Left kidney (tissue), 2 donors: Measurements from ENCODE around the gene SLC5A5. TPM values are rescaled to one million over a fixed set of nuclear protein-coding genes. Genes with fewer than 3 reads are reported as not detected.

Experiments
- DNase-seq: peaks from one replicate; pipeline ENCODE4 v3.0.0-alpha.2; 2013
- polyA plus RNA-seq: library from polyadenylated mRNA; unstranded; fragments of 120-200 nt; gene quantifications from one replicate; pipeline ENCODE4 v1.2.1, GENCODE V29; 2013; ENCODE audit not compliant: insufficient read length

Gene SLC5A5
- polyA plus RNA-seq, 1 donor = 0.12 TPM

DNA sequence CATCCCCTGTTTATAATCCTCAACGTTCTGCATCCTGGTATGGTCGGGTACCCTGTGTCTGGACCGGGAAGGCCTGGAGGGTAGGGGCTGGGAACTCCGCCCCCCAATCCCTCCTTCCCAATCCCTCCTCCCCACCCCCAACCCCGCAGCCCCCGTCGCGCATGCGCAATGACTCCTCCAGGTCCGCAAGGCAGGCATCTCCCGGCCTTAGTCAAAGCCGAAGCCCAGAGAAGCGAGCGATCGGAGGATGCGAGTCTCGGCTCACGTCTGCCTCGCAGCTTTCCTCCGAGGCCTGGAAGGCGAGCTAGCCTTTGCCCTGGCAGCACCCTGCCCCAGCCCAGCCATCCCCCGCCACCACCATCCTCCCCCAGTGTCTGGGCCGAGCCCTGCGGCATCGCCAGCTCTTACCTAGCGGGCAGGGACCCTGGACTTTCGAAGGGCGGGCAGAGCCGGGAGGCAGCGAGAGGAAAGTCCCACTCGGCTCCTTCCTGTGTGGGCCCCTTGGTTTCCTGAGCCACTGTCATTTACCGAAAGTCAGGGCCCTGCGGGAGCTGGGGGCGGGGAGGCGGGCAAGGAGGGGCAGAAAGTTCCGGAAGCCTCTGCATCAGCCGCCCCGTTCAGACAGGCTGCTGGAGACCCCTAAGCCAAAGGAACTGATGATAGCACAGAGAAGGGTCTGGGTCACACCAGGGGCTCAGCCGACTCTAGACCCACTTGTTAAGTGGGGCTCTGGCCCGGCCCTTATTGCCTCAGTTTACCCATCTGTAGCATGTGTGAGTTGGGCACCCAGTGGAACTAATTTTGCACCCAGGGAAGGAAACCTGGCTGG lies 24.0 kb upstream of the SLC5A5 start, which contains the start of gene JAK3:
Gene JAK3, minus strand, starts transcription at position 445 of the 829 bp plus-strand sequence. CDS start 3,565 bp downstream, outside the sequence.
- DNase-seq = peak; percentile 75

DNA sequence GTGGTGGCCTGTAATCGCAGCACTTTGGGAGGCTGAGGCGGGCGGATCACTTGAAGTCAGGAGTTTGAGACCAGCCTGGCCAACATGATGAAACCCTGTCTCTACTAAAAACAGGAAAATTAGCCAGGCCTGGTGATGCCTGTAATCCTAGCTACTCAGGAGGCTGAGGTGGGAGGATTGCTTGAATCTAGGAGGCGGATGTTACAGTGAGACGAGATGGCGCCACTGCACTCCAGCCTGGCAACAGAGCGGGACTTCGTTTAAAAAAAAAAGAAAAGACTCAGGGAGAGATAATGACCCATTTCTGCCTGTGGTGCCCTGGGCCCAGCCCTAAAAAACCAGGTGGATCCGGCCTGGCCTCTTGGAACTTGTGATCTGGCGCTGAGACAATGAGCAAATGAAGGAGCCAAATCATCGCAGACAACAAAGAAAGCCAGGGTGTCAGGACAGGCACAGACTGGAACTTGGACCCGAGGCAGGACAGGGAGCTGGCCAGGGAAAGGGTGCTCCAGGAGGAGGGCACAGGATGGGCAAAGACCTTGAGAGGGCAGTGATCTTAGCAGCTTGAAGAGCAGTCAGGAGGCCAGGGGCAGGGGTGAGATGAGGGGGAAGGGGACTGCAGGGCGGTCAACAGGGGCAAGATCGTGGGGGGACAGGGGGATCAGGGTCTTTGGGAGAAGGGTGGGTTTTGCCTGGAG lies 23.0 kb upstream of the SLC5A5 start:
- no peak for DNase-seq

DNA sequence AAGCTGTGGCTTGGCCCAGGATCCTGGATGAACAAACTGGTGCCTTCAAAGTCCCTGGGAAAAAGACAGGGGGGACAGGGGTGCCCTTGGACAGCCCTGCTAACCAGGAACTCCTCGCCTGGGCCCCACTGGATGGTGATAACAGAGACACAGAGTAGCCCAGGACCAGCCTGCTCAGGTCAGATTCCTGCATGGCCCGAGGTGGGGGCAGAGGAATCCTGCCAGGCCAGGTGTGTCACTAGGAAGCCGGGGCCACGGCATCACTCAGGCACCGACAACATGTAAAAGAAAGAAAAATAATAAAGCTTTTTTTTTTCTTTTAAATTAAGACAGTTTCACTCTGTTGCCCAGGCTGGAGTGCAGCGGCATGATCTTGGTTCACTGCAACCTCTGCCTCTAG lies 17.7 kb upstream of the SLC5A5 start:
- DNase-seq = no peak

DNA sequence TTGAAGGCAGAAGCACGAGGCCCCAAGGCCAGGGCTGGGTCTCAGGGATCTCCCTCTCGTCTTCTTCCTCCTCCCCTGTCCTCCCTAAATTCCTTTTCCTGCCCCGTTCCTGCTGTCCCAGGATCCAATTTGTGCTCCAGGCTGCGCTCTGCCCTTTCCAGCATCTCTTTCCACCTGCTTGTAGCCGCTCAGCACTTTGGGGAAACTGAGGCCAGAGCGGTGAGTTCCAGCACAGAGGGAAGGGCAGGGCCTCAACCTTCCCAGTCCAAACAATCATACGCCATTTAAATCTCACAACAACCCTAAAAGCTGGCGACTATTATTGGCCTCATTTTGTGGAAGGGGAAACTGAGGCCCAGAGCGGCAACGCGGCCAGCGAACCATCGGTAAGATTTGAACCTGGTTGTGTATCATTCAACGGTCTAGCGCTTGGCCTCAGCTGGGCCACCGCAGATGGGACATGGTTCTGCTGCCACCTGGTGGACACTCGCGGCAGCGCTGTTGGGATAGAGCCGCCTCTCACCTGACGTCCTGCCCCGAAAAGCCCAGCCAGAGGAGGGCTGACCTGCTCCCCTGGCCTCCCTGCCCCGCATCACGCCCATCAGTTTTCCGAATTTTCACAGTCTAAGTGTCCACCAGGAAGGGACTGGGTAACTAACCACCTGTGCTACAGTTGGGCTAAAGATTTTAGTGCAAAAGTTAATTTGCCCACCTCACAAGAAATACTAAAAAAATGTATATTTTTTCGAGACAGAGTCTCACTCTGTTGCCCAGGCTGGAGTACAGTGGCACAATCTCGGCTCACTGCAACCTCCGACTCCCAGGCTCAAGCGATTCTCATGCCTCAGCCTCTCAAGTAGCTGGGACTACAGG lies 16.2 kb upstream of the SLC5A5 start:
- peak; percentile 70 for DNase-seq

DNA sequence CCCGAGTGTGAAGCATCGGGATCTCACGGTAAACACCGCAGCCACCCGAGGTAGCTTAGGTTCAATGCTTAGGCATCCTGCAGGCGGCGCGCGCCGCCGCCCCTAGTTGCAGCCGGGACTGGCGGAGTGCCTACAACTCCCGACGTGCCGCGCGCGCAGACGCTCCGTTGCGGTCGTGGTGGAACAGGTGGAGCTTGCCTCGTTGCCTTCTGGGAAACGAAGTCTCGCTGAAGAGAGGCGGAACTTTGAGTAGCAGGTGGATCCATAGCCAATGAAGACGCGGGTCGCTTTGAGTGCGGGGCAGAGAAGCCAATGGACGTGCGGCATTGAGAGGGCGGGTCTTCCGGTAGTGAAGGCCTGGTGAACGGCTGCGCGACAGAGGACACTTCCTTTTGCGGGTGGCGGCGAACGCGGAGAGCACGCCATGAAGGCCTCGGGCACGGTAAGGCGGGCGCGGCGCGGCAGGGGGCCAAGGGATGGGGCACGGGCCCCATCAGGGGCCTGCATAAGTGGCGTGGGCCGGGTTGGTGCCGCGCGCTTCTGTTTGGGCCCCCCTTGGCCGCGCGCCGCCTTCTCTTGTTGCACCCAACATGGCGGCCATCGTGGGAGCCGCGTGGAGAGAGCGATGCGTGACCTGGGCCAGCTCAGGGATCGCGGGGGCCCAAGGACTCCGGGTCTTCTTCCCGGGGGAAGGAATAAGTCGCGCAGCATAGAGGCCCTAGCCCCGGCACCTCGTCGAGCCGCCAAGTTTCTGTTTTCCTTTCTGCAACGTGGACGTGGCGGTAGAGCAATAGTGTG lies 12.0 kb upstream of the SLC5A5 start, which contains the start of gene RPL18A:
Gene RPL18A, plus strand, starts transcription at position 378 of the 798 bp plus-strand sequence. Its CDS starts 47 bp downstream, at position 425.
- DNase-seq = peak; percentile 99

DNA sequence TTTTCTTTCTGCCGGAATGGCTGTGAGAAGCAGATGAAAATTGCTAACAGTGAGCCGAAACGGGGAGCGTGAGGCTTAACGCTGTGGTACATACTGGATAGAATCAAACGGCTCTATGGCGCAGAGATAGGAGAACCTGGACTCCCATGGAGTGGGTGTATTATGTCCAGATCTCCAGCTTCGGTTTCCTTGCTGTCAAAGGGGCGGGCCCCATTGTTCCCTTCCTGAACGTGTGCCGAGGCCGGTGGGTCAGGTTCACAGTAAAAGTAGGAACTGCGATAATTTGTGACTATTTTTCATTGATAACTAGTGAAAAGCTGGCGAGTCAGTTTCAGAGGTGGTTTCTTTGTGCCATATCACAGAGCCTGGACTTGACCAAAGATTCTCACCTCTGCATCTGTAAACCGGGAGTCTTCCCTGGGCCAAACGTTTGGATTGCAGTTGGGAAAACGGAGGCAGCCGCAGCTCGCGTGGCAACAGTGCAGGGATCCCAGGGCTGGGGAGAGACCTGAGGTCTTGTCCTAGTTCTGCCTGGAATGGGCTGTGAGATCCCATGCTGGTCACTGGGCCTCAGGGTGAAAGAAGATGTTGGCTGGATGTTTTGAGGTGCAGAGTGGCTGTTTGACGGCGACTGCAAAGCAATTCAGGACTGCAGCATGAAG lies 11.3 kb upstream of the SLC5A5 start:
- no peak for DNase-seq

DNA sequence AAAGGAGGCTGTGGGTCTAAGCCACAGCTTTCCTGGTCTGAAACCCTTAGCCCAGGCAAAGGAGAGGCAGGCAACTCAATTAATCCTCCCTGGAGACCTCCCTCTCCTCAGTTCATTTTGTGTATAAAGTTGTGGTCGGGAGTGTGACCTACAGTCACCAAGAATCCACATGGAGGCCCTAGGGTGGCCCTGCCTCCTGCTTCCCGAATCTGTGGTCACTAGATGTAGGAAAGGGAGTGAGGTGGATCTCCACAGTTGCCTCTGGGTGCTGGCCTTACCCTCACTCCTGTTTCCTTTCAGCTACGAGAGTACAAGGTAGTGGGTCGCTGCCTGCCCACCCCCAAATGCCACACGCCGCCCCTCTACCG lies 10.8 kb upstream of the SLC5A5 start:
- no peak for DNase-seq

DNA sequence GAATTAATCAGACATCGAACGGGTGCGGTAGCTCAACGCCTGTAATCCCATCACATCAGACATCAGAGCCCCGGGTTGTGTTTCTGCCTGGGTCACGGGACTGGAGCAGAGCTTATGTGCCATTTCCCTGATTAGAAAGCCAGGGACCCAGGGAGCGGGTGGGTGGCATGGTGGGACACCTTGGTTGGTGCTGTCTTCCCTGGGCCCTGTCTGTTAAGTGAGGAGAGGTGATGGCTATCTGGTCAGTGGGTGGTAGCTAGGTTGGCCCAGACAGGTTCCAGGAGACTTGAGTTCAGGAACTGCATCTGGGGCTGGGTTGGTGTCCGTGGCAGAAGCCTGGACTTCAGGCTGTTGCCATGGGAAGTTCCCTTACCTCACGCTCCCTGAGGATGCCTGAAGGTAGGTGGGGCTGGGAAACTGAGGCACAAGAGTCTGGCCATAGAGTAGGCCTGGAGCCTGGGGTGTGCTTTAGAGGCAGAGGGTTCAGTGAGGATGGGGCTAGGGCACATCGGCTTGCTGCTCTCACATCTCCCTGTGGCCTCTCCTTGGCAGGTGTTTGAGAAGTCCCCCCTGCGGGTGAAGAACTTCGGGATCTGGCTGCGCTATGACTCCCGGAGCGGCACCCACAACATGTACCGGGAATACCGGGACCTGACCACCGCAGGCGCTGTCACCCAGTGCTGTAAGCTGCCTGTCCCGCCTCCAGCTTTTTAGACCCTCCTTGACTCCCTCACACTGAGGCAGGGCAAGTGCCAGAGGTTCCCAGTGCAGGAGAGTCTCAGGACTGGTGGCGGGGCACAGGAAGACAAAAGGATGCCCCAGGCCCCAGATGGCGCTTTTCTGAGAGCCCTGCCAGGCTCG lies 10.0 kb upstream of the SLC5A5 start:
- no peak for DNase-seq

DNA sequence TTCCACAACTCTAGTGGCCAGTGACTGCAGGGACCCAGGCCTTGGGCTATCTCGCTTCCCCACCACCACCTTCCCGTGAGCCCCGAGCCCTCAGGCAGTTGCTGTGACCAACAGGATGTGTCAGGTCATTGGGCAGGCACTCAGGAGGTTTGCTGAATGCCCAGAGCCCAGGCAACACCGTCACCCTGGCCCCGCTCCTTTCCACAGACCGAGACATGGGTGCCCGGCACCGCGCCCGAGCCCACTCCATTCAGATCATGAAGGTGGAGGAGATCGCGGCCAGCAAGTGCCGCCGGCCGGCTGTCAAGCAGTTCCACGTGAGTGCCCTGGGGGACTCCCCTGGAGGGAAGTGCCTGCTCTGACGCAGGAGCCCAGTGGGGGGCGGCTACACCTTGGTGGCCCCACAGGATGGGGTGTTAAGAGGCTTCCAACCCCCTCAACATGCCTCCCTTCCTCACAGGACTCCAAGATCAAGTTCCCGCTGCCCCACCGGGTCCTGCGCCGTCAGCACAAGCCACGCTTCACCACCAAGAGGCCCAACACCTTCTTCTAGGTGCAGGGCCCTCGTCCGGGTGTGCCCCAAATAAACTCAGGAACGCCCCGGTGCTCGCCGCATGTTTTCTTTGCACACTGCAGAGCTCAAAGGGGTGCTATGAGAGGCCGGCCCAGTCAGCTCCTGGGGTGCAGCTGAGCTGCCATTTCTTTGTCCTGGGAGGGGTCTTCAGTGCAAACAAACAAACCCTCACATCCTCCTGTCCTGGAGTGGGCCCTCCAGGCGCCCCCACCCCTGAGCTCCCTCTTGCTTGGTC lies 8.8 kb upstream of the SLC5A5 start:
- no peak for DNase-seq

DNA sequence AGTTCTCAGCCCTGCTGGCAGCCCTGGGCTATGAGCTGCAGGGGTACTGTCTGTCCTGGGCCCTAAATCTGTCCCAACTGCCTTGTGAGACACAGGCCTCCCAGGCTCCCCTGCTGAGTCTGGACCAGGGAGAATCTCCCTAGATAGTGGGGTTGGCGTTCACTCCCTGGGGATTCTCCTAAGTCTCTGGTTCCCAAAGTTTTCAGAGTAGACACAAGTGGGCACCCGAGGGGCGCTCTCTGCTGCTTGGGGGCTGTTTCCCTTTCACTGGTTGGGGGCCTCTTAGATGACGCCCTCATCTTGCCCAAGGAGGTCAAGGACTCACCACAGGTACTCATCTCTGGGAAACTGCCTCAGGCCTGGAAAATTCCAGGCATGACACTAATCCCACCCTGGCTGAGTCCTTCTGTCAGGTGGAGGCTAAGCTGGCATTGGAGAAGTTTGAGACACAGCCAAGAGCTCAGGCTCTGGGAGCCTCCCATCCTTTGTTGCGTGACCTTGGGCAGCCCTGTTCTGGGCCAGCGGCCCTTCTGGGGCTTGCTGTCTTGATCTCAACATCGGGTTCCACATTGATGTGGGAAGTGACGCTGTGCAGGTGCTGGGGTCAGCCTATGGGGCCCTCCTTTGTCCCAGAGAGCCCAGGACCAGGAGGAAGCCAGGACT lies 8.1 kb upstream of the SLC5A5 start:
- DNase-seq = no peak

DNA sequence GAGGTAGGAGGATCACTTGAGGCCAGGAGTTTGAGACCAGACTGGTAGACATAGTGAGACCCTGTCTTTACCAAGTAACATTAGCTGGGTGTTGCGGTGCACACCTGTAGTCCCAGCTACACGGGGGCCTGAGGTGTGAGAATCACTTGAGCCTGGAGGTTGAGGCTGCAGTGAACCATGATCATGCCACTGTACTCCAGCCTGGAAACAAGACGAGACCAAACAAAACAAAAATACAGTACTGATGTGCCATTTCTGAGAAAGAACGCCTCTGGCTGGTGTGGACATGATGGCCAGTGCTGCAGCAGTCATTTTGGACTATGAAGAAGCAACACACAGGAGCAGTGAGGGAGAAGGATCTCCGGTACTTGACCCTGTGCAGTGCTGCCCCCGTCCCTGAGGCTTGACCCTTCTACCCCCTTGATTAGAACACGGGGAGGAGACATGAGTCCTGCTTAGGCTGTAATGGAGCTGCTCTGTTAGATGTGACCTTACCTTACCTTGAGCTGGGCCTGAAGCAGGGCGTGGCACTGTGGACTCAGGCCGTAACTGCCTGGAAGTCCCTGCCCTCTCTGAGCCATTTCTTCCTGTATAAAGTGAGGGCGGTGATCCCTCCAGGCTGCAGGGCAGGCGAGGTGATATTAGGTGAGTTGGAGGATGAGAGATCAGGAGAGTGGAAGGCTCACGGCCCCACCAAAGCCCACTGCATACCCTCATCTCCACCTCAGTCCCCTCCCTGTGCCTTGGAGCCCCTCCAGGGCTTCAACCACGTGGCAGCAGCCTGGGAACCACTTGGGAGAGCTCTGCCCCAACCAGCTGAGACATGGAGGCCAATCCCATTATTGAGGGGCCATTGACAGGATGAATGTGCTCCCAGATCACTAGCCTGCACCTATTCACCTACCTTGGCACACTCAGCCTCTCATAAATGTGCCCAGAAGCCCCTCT lies 6.1 kb upstream of the SLC5A5 start:
- no peak for DNase-seq

DNA sequence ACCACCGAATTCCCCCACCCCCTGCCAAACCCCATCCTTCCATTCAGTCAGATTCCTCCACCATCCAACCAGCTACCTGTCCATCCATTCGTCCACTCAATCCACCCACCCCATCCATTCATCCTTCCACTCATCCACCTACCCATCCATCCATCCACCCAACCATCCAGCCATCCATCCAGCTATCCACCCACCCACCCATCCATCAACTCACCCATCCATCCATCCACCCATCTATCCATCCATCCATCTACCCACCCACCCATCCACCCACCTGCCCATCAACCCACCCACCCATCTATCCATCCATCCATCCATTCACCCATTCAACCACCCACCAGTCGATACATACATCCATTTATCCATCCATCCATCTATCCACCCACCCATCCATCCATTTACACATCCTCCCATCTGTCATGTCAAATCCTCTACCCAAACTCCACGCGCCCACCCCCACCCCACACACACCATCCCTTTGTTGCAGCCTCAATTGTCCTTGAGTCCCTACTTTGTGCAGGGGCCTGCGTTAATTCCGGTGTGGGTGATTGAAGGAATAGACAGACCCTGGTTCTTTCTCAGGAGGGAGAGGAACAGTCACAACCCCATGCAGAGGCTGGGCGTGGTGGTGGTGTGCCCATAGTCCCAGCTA lies 5.3 kb upstream of the SLC5A5 start:
- no peak for DNase-seq

DNA sequence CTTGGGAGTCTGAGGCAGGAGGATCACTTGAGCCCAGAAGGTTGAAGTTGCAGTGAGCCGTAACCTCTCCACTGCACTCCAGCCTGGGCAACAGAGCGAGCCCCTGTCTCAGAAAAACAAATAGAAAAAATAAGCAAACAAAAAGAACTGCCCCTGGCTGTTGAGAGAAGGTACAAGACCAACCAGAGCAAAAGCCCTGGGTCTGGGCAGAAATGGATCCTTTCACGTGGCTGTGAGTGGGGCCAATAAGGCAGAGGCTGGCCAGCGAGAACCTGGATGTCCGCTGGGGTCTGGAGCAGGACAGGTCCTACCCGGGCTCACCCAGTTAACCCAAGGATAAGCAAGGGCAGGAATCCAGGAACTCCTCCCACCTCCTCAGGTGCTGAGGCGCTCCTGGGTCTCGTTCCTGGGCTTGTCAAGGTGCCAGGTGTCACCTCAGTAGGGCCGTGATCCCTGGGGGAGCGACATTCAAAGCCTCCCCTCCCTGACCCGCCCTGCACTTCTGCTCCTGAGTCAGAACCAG lies 4.7 kb upstream of the SLC5A5 start:
- no peak for DNase-seq

DNA sequence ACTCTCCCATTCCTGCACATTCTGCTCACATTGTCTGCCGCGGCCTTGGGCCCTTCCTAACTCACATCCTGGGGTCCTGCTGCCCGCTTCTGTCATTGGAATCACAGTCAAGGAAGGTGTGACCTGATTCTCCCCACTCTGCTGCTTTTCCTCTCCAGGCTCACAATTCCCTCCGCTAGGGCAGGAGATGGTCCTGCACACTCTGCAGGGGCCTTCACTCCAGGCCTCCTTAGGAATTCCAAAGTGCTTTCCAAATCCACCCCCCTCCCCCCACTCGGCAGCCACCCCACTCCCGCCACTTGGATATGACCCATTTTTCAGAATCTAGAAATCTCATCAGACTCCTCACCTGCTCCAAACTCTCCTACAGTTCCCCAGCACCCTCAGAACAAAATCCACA lies 3.1 kb upstream of the SLC5A5 start:
- no peak for DNase-seq

DNA sequence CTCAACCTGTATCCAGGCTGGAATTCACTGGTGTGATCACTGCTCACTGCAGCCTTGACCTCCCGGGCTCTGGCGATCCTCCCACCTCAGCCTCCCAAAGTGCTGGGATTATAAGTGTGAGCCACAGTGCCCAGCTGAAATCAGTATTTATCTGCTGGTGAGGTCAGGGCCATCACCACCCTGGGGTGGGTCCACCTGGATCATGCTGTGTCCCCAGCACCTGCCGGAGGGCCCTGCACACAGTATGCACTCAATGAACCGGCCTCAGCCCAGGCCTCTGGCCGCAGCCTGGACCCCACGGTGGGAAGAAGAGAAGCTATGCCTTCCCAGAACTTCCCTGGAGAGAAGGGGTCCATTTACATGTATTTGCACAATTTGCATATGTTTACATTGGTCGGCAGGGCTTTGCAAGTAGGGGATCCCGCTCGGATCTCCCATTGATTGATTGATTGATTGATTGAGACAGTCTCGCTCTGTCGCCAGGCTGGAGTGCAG lies 2.6 kb upstream of the SLC5A5 start:
- no peak for DNase-seq
